Measurements from ENCODE around the gene JMJD8. TPM values are rescaled to one million over a fixed set of nuclear protein-coding genes. Genes with fewer than 3 reads are reported as not detected.

The JMJD8 gene
- total RNA-seq, 1 donor from 2014 or later: 46.1 TPM

DNA sequence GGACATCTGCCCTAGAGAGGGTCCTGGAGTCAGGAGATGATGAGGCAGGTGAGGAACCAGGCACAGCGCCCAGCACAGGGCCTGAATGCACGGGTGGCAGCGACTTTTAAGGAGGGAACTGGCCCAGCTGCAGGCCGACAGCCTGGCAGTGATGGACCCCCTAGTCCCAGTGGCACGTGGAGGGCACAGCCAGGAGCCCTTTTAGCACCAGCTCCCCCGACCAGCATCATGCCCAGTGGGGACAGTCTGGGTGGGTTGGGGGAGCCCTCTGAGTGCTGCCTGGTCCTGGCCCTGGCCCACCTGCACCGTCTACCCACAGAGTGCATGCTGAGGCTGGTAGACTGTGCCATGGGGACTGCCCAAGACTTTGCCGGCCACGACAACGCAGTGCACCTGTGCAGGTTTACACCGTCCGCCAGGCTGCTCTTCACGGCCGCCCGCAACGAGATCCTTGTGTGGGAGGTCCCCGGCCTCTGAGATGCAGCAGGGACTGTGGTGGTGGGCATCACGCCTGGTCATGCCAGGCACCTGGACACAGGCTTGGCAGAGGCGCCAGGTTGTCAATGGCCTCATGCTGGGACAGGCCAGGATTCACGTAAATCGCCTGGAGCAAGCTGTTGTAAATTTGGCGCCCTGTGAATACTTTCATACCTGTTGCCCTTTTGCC is 16.9 kb downstream of the JMJD8 start:
- no peaks in the 10 kb centered on the region for H3K27me3 Mint-ChIP-seq (ENCODE audit: low read depth)
- H3K9me3 Mint-ChIP-seq: no peaks in the 10 kb centered on the region
- TF ChIP-seq, protein P1, sequence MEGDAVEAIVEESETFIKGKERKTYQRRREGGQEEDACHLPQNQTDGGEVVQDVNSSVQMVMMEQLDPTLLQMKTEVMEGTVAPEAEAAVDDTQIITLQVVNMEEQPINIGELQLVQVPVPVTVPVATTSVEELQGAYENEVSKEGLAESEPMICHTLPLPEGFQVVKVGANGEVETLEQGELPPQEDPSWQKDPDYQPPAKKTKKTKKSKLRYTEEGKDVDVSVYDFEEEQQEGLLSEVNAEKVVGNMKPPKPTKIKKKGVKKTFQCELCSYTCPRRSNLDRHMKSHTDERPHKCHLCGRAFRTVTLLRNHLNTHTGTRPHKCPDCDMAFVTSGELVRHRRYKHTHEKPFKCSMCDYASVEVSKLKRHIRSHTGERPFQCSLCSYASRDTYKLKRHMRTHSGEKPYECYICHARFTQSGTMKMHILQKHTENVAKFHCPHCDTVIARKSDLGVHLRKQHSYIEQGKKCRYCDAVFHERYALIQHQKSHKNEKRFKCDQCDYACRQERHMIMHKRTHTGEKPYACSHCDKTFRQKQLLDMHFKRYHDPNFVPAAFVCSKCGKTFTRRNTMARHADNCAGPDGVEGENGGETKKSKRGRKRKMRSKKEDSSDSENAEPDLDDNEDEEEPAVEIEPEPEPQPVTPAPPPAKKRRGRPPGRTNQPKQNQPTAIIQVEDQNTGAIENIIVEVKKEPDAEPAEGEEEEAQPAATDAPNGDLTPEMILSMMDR (IDR thresholded peaks at IDR 0.05; ENCODE audit: unreplicated experiment): no peak
- DNase-seq (ENCODE audit: low spot score in 2 of 2, unreplicated experiment in 2 of 2): no peak
- H3K4me1 Mint-ChIP-seq: peaks cover 5% of the 10 kb centered on the region
- peak overlapping the region; percentile 74 for H3K4me3 Mint-ChIP-seq
- H3K27ac Mint-ChIP-seq: peak overlapping the region; percentile 61
- peaks cover 2% of the 10 kb centered on the region for H3K36me3 Mint-ChIP-seq

DNA sequence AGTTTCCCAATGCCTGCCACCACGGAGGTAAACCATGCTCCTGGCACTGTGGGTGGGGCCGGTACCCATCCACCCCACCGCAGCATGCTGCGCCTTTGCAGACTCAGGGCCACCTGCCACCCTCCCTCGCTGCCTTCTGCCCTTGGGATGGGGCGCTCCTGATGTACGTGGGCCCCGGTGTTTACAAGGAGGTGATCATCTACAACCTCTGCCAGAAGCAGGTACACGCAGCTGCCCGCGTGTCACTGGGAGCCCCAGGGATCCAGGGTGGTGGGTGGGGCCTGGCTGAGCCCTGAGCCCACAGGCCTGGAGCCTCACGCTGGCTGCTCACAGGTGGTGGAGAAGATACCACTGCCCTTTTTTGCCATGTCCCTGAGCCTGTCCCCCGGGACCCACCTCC is 17.6 kb downstream of the JMJD8 start:
- Mint-ChIP-seq H3K4me3 (no peak overlapping the region), H3K27me3 (ENCODE audit: low read depth) (no peaks in the 10 kb centered on the region), H3K27ac (no peak overlapping the region), H3K9me3 (no peaks in the 10 kb centered on the region), H3K36me3 (peaks cover 2% of the 10 kb centered on the region), H3K4me1 (peaks cover 5% of the 10 kb centered on the region)
- TF ChIP-seq, protein P1 (IDR thresholded peaks at IDR 0.05; ENCODE audit: unreplicated experiment): no peak
- no peak for DNase-seq (ENCODE audit: low spot score in 2 of 2, unreplicated experiment in 2 of 2)

DNA sequence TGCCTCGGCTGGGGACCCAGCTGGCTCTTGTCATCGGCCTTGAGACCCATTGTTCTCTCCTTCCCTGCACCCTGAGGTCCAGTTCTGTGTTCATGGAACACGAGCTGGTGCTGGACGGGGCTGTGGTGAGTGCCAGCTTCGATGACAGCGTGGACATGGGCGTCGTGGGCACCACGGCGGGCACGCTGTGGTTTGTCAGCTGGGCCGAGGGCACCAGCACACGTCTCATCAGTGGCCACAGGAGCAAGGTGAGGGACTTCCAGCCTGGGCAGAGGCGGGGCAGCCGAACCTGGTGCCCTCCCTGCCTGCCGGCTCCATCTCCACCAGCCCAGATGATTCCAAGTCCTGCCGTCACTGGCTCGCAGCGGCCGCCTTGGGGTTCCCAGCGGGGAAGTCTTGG is 21.5 kb downstream of the JMJD8 start:
- H3K27ac Mint-ChIP-seq: no peak overlapping the region
- no peaks in the 10 kb centered on the region for H3K9me3 Mint-ChIP-seq
- no peaks in the 10 kb centered on the region for H3K27me3 Mint-ChIP-seq (ENCODE audit: low read depth)
- H3K4me3 Mint-ChIP-seq: no peak overlapping the region
- H3K4me1 Mint-ChIP-seq: peaks cover 6% of the 10 kb centered on the region
- H3K36me3 Mint-ChIP-seq: no peaks in the 10 kb centered on the region
- TF ChIP-seq, protein P1 (IDR thresholded peaks at IDR 0.05; ENCODE audit: unreplicated experiment): no peak
- DNase-seq (ENCODE audit: low spot score in 2 of 2, unreplicated experiment in 2 of 2): no peak

DNA sequence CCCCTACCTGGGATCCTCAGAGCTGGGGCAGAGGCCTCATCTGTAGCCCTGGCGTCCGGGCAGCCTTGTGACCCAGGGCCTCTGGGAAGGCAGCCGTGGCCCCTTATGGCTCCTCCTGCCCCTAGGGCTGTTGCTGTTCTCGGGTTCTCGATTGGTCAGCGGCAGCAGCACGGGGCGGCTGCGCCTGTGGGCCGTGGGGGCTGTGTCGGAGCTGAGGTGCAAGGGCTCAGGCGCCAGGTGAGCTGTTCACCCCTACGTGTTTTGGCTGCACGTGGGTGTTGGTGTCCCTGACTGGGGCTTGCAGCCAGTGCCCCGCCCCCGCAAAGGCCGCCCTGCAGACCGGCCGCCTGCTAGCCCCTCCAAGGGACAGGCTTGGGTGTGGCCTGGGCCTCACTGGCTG is 22.0 kb downstream of the JMJD8 start:
- TF ChIP-seq, protein P1 (IDR thresholded peaks at IDR 0.05; ENCODE audit: unreplicated experiment): no peak
- H3K9me3 Mint-ChIP-seq: no peaks in the 10 kb centered on the region
- DNase-seq (ENCODE audit: low spot score in 2 of 2, unreplicated experiment in 2 of 2): no peak
- no peaks in the 10 kb centered on the region for H3K36me3 Mint-ChIP-seq
- H3K27me3 Mint-ChIP-seq (ENCODE audit: low read depth): no peaks in the 10 kb centered on the region
- H3K4me1 Mint-ChIP-seq: peaks cover 5% of the 10 kb centered on the region
- H3K4me3 Mint-ChIP-seq: no peak overlapping the region
- no peak overlapping the region for H3K27ac Mint-ChIP-seq

DNA sequence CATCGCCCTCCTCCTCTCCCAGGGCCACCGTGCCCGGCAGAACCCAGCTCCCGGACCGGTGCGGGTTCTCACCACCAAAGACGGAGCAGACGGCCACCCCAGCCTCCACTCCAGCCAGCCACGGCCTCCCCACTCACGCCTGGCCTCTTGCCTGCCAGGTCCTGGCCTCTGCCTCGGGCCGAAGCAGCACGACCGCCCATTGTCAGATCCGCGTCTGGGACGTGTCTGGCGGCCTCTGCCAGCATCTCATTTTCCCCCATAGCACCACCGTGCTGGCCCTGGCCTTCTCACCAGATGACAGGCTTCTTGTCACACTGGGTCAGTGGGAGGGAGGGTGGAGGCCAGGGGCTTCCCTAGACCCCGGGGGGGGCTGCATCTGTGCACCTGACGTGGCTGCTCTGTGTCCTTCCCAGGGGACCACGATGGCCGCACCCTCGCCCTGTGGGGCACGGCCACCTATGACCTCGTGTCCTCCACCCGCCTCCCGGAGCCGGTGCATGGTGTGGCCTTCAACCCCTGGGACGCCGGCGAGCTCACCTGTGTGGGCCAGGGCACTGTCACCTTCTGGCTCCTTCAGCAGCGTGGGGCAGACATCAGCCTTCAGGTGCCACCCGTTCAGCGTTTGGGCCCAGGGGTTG is 22.8 kb downstream of the JMJD8 start:
- TF ChIP-seq, protein P1 (IDR thresholded peaks at IDR 0.05; ENCODE audit: unreplicated experiment): peak; percentile 19
- DNase-seq (ENCODE audit: low spot score in 2 of 2, unreplicated experiment in 2 of 2): no peak
- Mint-ChIP-seq H3K36me3 (no peaks in the 10 kb centered on the region), H3K27me3 (ENCODE audit: low read depth) (no peaks in the 10 kb centered on the region), H3K9me3 (no peaks in the 10 kb centered on the region), H3K27ac (peak overlapping the region; percentile 43), H3K4me3 (peak overlapping the region; percentile 41), H3K4me1 (peaks cover 5% of the 10 kb centered on the region)

Measured in mesothelial cell of epicardium (in vitro differentiated cells).